GM19025 (cell line): Measurements from ENCODE around the gene C1QTNF3.
"Not testable (repeated sequence)": the region's sequence is repeated elsewhere in the genome, so short reads cannot be mapped to it uniquely, and the experiment has no call there.

ENCODE experiments used
- ATAC-seq: cut with Tn5 transposase; IDR thresholded peaks from one replicate; pipeline ENCODE4 v1.9.1; 2021; ENCODE audit warnings: mild to moderate bottlenecking, low read depth, moderate library complexity; ENCODE audit not compliant: unreplicated experiment

C1QTNF3 gene

DNA sequence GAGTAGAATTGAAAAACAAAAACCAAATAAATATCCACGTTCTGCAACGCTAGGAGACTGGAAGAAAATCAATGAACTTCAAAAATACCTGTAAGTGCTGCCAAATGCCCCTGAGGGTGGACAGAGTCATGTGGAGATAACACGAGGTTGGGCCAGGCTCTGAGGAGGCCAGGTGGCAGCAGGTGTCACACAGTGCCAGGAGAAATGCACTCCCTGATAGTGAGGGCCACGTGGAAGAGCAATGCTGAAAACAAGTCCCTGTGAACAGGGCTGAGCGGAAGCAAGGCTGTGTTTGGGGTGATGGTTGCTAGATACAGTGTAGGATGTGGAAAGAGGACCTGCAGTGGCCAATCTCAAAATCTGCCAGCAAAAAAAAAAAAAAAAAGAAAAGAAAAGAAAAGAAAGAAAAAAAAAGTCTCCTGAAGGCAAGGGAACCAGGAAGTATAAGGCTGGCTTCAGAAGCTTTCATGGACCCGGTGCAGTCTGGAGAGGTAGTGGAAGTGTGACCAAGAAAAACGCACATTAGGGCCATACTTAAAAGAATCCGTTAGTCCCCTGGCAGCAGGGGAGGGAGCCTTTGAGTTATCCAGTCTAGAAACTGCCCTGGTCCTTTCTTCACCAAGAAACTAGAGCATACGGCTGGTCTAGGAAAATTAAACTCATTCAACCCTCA lies 16.8 kb downstream of the C1QTNF3 start:
- ATAC-seq = no peak

DNA sequence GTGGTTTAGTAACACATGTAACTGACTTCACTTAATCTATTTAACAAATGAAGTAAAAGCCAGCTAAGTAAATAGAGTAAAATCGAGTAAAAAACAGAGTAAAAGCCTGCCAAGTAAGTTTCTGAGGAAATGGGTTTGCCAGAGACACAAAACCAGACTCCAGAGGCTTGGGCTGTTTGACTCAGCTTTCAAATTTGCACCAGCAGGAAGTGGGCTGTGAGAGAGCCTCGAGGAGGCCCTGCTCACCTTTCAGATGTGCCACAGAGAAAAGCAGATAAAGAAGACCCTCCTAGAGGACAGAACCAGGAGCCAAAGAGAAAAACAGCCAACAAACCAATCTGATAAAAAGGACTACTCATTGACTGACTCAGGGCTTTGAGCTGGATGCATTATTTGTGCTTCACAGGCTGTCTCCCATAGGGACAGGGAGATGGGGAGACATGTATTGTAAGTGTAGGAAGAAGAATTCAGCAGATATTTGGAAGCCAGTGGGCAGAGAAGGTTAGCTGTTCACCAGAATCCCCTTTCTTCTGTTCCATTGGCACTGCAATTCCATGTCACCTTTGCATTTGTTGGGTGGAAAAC lies 20.8 kb downstream of the C1QTNF3 start:
- ATAC-seq = peak; percentile 93

DNA sequence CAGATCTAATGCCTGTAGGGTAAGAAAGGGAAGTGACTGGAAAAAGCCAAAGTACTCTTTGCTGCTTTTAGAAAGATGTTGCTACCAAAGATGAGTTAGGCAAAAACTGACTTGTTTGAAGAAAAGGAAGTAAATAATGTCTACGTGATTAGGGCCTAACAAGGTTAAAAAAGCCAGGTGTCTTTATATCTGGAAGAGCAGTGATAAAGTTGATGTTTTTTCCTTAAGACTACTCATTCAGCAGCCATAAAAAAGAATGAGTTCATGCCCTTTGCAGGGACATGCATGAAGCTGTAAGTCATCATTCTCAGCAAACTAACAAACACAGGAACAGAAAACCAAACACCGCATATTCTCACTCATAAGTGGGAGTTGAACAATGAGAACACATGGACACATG lies 21.7 kb downstream of the C1QTNF3 start:
- ATAC-seq = no peak

DNA sequence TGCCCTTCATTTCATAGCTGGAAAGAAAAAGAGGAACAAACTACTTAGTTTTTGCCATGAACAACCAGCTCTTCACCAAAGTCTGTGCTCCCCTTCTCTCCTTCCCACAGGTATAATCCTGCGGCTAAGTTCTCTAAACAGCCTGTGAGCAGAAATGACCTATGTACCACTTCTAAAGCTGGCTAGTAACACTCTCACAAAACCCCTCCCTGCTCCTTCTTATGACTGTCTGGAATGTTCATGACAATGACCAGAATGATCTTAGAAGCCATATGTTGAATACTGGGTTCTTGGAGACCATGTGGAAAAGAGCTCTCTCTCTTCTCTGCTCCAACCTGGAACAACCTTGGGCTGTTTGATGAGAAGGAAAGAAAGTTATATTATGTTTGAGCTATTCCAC lies 22.3 kb downstream of the C1QTNF3 start:
- no peak for ATAC-seq

GRCh38 chr5:34017254-34017653 lies 25.8 kb downstream of the C1QTNF3 start:
- no peak for ATAC-seq

DNA sequence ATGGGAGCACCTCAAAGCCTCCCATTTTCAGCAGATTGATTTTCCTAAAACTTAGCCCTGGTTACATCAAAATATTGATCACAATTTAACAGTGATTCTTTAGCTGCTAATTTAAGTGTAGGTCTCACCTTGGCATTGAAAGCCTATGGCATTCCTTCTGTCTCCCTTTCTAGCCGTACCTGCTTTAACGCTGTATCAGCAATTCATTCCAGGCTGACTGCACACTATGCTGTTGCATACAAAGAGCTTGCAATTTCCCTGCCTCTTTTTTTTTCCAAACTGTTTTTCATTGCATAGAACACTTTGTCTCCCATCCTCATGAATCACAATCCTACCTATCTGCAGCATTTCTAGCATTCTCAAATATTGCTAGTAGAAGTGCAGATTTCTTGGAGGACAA lies 26.3 kb downstream of the C1QTNF3 start:
- ATAC-seq = no peak

DNA sequence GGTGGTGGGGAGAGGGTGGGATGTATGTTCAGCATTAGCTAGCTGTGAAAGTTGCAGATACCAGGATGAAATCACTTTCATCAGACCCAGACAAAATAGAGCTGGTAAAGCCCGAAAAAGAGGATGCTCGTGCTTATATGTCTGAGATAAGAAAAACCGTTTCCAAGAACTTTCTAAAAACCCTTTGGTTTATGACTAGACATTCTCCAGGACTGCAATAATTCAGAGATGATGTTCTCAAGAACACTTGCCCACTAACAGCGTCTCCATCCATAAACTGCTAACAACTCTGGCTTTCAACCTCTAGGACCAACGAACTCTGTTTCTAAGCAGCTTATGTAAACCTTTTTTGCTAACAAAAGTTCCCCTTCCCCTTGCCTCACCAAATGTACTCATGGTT lies 26.8 kb downstream of the C1QTNF3 start:
- no peak for ATAC-seq

- no peak for ATAC-seq
Measured at GRCh38 chr5:34015120-34015822, 27.7 kb downstream of the C1QTNF3 start.

GRCh38 chr5:34014626-34015025 lies 28.4 kb downstream of the C1QTNF3 start:
- no peak for ATAC-seq

DNA sequence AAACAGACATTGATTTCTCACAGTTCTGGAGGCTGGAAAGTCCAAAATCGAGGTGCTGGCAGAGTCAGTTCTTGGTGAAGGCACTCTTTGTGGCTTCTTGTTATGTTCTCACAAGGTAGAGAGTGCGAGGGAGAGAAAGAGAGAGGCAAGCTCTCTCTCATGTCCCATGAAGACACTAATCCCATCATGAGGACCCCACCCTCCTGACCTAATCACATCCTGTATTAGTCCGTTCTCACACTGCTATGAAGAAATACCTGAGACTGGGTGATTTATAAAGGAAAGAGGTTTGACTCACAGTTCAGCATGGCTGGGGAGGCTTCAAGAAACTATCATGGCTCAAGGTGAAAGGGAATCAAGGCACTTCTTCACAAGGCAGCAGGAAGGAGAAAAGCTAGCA lies 29.5 kb downstream of the C1QTNF3 start:
- no peak for ATAC-seq

DNA sequence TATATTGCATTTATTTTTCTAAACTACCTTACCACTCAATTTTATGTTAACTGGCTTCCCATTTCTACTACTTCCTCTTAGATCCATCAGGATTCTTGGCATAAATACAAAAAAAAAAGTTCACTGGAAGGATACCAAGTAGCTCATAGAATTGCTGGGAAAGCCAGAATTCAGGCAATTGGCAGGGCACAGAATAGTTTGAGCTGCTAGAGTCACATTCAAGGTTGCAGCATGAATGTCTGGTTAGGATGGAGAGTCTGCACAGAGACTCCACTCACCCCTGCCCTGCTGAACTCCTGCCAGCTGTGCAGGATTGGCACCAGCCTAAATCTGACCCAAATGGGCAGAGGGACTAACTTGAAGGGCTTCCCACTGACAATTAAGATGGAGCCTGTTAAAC lies 30.2 kb downstream of the C1QTNF3 start:
- no peak for ATAC-seq

DNA sequence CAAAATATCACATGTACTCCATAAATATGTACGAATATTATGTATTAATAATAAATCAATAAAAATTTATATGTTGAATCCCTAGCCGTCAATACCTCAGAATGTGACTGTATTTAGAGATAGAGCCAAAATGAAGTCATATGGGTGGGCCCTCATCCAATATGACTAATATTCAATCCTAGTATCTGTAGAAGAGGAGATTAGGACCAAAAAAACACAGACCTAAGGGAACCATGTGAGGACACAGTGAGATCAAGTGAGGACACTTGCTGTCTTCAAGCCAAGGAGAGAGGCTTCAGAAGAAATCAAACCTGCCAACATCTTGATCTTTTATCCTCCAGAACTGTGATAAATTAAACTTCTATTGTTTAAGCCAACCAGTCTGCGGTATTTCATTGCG lies 31.5 kb downstream of the C1QTNF3 start:
- ATAC-seq = no peak

DNA sequence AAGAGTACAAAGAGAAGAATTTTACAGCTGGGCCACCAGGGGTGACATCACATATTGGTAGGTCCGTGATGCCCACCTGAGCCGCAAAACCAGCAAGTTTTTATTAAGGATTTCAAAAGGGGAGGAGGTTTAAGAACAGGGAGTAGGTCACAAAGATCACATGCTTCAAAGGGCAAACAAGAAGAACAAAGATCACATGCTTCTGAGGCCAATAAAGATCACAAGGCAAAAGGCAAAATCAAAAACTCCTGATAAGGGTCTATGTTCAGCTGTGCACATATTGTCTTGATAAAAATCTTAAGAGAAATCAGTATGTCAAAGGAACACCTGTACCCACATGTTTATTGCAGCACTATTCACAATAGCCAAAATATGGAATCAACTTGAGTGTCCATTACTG lies 32.9 kb downstream of the C1QTNF3 start:
- ATAC-seq = not testable (repeated sequence)

DNA sequence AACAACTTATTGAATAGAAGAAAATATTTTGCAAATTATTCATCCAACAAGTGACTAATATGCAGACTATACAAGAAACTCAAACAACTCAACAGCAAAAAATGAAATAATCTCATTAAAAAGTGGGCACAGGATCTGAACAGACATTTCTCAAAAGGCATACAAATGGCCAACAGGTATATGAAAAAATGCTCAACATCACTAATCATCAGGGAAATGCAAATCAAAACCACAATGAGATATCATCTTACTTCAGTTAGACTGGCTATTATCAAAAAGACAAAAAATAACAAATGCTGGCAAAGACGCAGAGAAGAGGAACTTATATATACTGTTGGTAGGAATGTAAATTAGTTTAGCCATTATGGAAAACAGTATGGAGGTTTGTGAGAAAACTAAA lies 33.4 kb downstream of the C1QTNF3 start:
- ATAC-seq = no peak

- no peak for ATAC-seq
Measured at GRCh38 chr5:34008802-34009201, 34.2 kb downstream of the C1QTNF3 start.

DNA sequence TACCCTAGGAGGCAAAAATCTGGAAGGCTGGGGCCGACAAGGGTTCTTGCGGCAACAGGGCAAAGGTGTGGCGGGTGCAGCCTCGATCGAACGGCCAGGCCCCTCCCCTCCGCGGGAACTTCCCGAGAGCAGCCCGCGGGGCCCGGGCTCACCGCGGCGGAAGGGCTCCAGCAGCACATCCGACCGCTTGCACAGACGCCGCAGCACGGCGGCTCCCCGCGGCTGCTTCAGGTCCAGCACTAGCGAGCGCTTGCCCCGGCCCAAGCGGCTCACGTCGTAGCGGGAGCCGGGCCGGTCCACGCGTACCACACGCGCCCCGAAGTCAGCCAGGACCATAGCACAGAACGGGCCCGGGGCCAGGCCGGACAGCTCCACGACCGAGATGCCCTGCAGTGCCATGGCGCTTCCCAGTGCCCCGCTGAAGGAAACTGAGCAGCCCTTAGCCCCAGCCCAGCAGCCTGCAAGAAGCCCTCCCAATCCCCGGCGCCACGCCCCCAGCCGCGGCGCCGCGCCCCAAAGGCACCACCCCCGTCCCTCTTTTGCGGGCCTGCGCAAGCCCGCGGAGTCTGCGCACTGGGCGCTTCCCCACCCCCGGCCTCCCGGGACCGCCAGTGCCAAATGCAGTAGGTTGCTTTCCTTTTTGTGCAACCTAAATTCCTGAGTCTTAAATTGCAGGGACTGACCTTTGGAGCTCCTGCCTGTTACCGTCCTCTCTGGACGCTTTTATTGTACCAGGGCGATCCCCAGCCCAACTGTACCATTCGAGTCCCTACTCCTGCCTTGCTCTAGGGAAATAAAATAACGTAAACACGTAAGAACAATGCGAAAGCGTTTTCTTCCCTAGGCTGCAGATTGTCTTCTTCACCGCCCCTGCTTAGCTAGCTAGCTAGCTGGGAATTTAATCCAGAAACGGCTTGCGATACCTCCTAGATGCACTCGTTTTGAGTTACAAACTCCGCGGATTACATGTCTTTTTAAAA lies 35.1 kb downstream of the C1QTNF3 start, which contains the start of gene AMACR:
AMACR (minus strand) TSS at position 430 of the 980 bp plus-strand sequence; CDS start at position 399, 31 bp downstream.
- ATAC-seq = peak; percentile 92

DNA sequence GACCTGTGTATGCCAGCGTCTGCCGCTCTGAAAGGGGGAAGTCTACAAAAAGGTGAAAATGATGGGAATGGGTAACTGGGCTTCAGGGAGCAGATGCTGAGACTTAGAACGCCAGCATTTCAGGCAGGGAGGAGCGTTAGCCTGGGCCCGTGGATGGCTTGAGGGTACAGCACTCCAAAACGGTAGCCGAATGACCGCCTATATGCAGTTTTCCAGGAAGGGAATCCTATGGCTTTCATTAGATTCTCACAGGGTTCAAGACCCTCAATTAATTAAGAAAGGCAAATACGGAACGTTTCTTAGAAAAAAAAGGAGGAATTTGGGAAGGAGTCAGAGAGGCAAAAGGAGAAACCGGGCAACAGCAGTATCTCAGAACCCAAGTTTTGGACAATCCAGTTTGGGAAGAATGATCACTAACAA lies 35.8 kb downstream of the C1QTNF3 start:
- no peak for ATAC-seq

DNA sequence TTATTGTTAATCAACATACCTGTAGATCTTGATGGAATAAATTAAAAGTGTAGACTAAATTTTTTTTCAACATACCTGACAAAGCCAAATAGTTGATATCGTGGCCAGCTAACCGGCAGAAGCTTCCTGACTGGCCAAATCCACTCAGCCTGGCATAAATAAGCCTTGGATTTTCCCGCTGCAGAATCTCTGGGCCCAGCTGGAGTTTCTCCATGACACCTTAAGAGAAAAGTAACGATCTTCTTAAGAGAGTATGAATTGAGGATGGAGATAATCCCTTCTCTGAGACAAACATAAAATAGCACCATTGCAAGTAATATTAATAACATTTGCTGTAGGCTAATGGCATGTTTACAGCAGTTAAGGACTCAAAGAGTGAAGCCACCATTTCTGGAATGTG lies 37.3 kb downstream of the C1QTNF3 start:
- no peak for ATAC-seq

DNA sequence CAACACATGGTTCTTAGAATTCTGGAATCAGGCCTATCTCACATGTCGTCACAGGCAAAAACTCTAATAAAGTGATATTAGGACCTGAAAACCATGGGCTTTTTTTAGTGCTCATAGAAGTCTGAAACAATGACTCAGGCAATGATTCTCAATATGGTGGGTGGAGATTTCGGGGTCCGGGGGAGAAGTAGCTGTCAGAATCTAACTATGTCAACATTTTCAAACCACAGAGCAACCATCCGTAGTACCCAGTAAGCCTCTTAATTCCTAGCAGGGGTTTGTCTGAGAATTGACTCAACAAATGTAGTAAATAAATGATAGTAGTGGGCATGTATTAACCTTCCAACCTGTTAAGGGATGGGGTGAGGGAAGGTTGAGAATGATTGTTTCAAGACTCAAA lies 37.8 kb downstream of the C1QTNF3 start:
- ATAC-seq = no peak

DNA sequence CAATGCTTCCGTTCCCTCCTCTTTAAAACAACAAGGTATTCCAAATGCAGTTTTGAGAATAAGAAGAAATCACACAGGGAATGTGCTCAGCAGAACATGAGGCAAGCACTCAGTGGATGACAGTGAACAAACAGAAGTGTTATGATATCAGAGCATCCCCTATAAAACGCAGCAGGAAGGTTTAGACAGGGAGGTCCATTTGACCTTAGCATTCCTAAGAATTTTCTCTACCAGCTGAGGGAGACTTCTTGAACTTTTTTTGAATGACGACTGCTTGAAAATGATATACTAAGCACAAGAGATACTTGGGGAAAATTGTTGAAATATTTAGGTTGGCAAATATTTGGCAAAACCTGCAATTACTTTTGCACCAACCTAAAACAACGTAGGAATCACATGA lies 39.1 kb downstream of the C1QTNF3 start:
- no peak for ATAC-seq
